ENCODE results near the gene MSRB1. TPM values are rescaled to one million over a fixed set of nuclear protein-coding genes. Genes with fewer than 3 reads are reported as not detected.

Gene MSRB1
- total and polyA plus RNA-seq, 4 donors = 32.2 to 169 (median 98.0) TPM

DNA sequence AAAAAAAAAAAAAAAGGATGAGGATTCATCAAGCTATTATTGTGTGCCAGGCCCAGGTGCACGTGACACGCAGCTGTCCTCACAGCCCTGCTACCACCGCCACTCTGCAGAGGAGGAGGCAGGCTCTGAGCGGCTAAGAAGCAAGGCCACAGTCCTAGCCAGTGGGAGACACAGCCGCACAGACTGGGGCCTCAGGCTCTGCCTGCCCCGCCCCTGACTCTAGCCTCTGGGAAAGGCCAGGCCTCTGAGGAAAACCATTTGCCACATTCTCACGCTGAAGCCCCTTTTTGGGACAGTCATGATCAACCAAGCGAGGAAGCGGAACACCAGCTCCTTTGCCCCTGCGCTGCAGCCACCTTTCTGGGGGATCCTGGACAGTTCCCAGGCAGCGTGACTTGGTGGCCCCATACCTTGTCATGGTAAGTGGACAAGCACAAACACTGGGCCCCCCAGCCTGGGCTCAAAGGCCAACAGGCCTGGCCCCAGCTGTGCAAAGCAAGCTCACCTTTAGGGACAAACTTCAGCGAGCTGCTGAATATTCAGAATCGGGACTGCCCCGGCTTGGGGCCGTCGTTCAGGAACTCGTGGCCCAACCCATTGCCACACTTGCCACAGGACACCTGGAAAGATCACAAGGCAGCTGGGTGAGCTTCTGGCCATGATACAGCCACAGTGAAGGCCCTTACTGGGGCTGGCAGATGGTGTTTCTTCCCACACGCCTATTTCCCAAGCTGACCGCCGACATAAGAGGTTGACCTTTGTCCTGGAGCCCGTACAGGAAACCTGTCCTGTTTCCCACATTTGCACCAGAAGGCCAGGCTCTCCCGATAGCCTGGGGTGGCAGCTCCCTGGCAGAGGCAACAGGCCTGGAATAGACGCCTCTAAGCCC lies 2.5 kb downstream of the MSRB1 start:
- peaks cover 4 to 26% (median 17%) of the 10 kb centered on the region in 4 donors for H3K36me3 ChIP-seq (ENCODE audit: control insufficient read depth in 4 of 4, insufficient read depth in 3 of 4, low read depth in 1 of 4, low read length in 3 of 4)
- H3K27me3 ChIP-seq (ENCODE audit: control insufficient read depth in 4 of 4, insufficient read depth in 4 of 4, low read length in 3 of 4) = no peaks in the 10 kb centered on the region
- peak overlapping the region; percentile 65 to 92 (median 91) for H3K4me3 ChIP-seq (ENCODE audit: low read depth in 1 of 3, low read length in 3 of 3)
- peak overlapping the region in 1 of 2 donors; percentile 77 for H3K9ac ChIP-seq (ENCODE audit: low read depth in 1 of 2, low read length in 2 of 2)
- H3K9me3 ChIP-seq (ENCODE audit: control insufficient read depth in 4 of 4, low read length in 3 of 4) = no peaks in the 10 kb centered on the region
- DNase-seq (ENCODE audit: low spot score) = no peak
- WGBS = 47% methylated on average over 23 of the region's 23 CpGs
- peak overlapping the region; percentile 95 to 96 for H3K27ac ChIP-seq (ENCODE audit: low read depth in 1 of 2, low read length in 2 of 2)
- H3K4me1 ChIP-seq (ENCODE audit: control insufficient read depth in 4 of 4, insufficient read depth in 4 of 4, low read length in 3 of 4) = peaks cover 11 to 61% (median 43%) of the 10 kb centered on the region in 4 donors
- no peak for TF ChIP-seq YY1 (IDR thresholded peaks at IDR 0.05)
- peak; percentile 88 for TF ChIP-seq SP1 (IDR thresholded peaks at IDR 0.05)
- TF ChIP-seq FOXA1 (IDR thresholded peaks at IDR 0.05) = no peak
- TF ChIP-seq NR2F2 (IDR thresholded peaks at IDR 0.05) = peak; percentile 10
- TF ChIP-seq, protein P1, sequence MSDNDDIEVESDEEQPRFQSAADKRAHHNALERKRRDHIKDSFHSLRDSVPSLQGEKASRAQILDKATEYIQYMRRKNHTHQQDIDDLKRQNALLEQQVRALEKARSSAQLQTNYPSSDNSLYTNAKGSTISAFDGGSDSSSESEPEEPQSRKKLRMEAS (IDR thresholded peaks at IDR 0.05) = peak; percentile 85
- peak; percentile 75 to 87 for TF ChIP-seq HNF4A (conservative IDR thresholded peaks at IDR 0.05)
- peak in 1 of 2 donors; percentile 43 for TF ChIP-seq EGR1 (IDR thresholded peaks at IDR 0.05; ENCODE audit: low read depth in 2 of 2)
- TF ChIP-seq, protein P2, sequence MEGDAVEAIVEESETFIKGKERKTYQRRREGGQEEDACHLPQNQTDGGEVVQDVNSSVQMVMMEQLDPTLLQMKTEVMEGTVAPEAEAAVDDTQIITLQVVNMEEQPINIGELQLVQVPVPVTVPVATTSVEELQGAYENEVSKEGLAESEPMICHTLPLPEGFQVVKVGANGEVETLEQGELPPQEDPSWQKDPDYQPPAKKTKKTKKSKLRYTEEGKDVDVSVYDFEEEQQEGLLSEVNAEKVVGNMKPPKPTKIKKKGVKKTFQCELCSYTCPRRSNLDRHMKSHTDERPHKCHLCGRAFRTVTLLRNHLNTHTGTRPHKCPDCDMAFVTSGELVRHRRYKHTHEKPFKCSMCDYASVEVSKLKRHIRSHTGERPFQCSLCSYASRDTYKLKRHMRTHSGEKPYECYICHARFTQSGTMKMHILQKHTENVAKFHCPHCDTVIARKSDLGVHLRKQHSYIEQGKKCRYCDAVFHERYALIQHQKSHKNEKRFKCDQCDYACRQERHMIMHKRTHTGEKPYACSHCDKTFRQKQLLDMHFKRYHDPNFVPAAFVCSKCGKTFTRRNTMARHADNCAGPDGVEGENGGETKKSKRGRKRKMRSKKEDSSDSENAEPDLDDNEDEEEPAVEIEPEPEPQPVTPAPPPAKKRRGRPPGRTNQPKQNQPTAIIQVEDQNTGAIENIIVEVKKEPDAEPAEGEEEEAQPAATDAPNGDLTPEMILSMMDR (IDR thresholded peaks at IDR 0.05; ENCODE audit: low read depth, low read length, missing input control) = no peak
- TF ChIP-seq, protein P3, sequence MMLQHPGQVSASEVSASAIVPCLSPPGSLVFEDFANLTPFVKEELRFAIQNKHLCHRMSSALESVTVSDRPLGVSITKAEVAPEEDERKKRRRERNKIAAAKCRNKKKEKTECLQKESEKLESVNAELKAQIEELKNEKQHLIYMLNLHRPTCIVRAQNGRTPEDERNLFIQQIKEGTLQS (IDR thresholded peaks at IDR 0.05) = no peak
- peak in 1 of 2 donors; percentile 63 for TF ChIP-seq JUND (IDR thresholded peaks at IDR 0.05)
- TF ChIP-seq GABPA (IDR thresholded peaks at IDR 0.05 in 1 of 2, conservative IDR thresholded peaks at IDR 0.05 in 1 of 2) = peak in 1 of 2 donors; percentile 27
- peak; percentile 79 to 86 for TF ChIP-seq RXRA (IDR thresholded peaks at IDR 0.05)
- TF ChIP-seq, protein P4, sequence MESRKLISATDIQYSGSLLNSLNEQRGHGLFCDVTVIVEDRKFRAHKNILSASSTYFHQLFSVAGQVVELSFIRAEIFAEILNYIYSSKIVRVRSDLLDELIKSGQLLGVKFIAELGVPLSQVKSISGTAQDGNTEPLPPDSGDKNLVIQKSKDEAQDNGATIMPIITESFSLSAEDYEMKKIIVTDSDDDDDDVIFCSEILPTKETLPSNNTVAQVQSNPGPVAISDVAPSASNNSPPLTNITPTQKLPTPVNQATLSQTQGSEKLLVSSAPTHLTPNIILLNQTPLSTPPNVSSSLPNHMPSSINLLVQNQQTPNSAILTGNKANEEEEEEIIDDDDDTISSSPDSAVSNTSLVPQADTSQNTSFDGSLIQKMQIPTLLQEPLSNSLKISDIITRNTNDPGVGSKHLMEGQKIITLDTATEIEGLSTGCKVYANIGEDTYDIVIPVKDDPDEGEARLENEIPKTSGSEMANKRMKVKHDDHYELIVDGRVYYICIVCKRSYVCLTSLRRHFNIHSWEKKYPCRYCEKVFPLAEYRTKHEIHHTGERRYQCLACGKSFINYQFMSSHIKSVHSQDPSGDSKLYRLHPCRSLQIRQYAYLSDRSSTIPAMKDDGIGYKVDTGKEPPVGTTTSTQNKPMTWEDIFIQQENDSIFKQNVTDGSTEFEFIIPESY (IDR thresholded peaks at IDR 0.05) = peak; percentile 57
- TF ChIP-seq FOXA2 (IDR thresholded peaks at IDR 0.05) = peak; percentile 43
- TF ChIP-seq, protein P5, sequence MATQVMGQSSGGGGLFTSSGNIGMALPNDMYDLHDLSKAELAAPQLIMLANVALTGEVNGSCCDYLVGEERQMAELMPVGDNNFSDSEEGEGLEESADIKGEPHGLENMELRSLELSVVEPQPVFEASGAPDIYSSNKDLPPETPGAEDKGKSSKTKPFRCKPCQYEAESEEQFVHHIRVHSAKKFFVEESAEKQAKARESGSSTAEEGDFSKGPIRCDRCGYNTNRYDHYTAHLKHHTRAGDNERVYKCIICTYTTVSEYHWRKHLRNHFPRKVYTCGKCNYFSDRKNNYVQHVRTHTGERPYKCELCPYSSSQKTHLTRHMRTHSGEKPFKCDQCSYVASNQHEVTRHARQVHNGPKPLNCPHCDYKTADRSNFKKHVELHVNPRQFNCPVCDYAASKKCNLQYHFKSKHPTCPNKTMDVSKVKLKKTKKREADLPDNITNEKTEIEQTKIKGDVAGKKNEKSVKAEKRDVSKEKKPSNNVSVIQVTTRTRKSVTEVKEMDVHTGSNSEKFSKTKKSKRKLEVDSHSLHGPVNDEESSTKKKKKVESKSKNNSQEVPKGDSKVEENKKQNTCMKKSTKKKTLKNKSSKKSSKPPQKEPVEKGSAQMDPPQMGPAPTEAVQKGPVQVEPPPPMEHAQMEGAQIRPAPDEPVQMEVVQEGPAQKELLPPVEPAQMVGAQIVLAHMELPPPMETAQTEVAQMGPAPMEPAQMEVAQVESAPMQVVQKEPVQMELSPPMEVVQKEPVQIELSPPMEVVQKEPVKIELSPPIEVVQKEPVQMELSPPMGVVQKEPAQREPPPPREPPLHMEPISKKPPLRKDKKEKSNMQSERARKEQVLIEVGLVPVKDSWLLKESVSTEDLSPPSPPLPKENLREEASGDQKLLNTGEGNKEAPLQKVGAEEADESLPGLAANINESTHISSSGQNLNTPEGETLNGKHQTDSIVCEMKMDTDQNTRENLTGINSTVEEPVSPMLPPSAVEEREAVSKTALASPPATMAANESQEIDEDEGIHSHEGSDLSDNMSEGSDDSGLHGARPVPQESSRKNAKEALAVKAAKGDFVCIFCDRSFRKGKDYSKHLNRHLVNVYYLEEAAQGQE (IDR thresholded peaks at IDR 0.05) = peak; percentile 50
- TF ChIP-seq RAD21 (IDR thresholded peaks at IDR 0.05) = no peak
- peak; percentile 87 for TF ChIP-seq TAF1 (conservative IDR thresholded peaks at IDR 0.05)
- peak; percentile 73 for TF ChIP-seq HNF4G (IDR thresholded peaks at IDR 0.05)
